K562 (cell line): ENCODE measurements around the gene GLIS1. TPM values are rescaled to one million over a fixed set of nuclear protein-coding genes. Genes with fewer than 3 reads are reported as not detected.

ENCODE experiments used
- ATAC-seq: fragments of 200-7000 bp; cut with Tn5 transposase; 3 replicates; pipeline ENCODE4 v1.9.1; 2020; ENCODE audit warnings: moderate library complexity
- BruUV-seq: library from RNA; stranded (reverse); fragments of 400-500 nt; replicated peaks from 2 replicates; lab custom pipeline; 2021; lab: Mats Ljungman, UMichigan
- CTCF ChIA-PET: fragments of 300-600 bp; formaldehyde crosslinking; extraction: SDS; loops from one replicate; lab custom pipeline; 2021; ENCODE audit warnings: low intra/inter-chr PET ratio; lab: Yijun Ruan, JAX
- POLR2A ChIA-PET: fragments of 300-600, 350-650 bp; sonication (Branson Sonifier 250); formaldehyde crosslinking; extraction: SDS; loops from one replicate; lab custom pipeline; 2021; ENCODE audit warnings: antibody characterized with exemption, inconsistent platforms; lab: Yijun Ruan, JAX
- DNase-seq, 4 experiments: peaks; one replicate each; pipeline versions ENCODE4 v3.0.0 to v3.0.0-alpha.2; 2011 to 2018; ENCODE audit warnings: low spot score in 3 of 4, mixed read lengths in 3 of 4; ENCODE audit errors: extremely low read depth in 1 of 4
- FAIRE-seq: peaks from 2 replicates; lab custom pipeline; 2011; peaks lifted over from hg19 to GRCh38; lab: Jason Lieb, UNC
- H2AFZ ChIP-seq: 2 replicates; pipeline ENCODE4 v1.6.0; 2011; ENCODE audit warnings: low read depth, low read length, control low read depth, inconsistent platforms
- H3K27ac ChIP-seq: fragments of 200-600 bp; 3 replicates; pipeline ENCODE4 v1.8.0; 2011; ENCODE audit warnings: low read depth, mild to moderate bottlenecking, control low read depth, inconsistent platforms, low read length, moderate library complexity, mixed read lengths; ENCODE audit errors: extremely low read depth
- H3K27me3 ChIP-seq, 2 experiments: fragments of 300-600 bp in 1 of 2; 2 replicates in 1 of 2; 3 replicates in 1 of 2; pipeline versions ENCODE4 v1.6.0 to v1.8.0; 2011; ENCODE audit warnings: inconsistent platforms in 2 of 2, low read length in 2 of 2, mild to moderate bottlenecking in 1 of 2, mixed read lengths in 1 of 2, moderate library complexity in 1 of 2; ENCODE audit not compliant: control insufficient read depth in 2 of 2, insufficient read depth in 2 of 2
- H3K36me3 ChIP-seq: fragments of 300-600 bp; 3 replicates; pipeline ENCODE4 v1.8.0; 2011; ENCODE audit warnings: mild to moderate bottlenecking, low read length, inconsistent platforms; ENCODE audit not compliant: control insufficient read depth, insufficient read depth
- H3K4me1 ChIP-seq, 2 experiments: fragments of 200-600 bp in 1 of 2; replicated peaks in 1 of 2; 2 replicates in 1 of 2; 3 replicates in 1 of 2; pipeline versions ENCODE4 v1.5.1 to v1.8.0; 2011; ENCODE audit warnings: inconsistent platforms in 2 of 2, low read length in 2 of 2, mild to moderate bottlenecking in 1 of 2, mixed read lengths in 1 of 2, moderate library complexity in 1 of 2; ENCODE audit not compliant: control insufficient read depth in 2 of 2, insufficient read depth in 2 of 2
- H3K4me2 ChIP-seq: 2 replicates; pipeline ENCODE4 v1.6.1; 2011; ENCODE audit warnings: low read length, control low read depth, inconsistent platforms, mixed read lengths; ENCODE audit not compliant: insufficient read depth
- H3K4me3 ChIP-seq: fragments of 200-600 bp; sonication (generic), shearing (Covaris generic); 2 replicates; pipeline ENCODE4 v1.5.1; 2016; ENCODE audit warnings: control low read depth, inconsistent platforms
- H3K79me2 ChIP-seq: fragments of 200-600 bp; 3 replicates; pipeline ENCODE4 v1.8.0; 2011; ENCODE audit warnings: low read length, inconsistent platforms; ENCODE audit not compliant: control insufficient read depth, insufficient read depth
- H3K9ac ChIP-seq, 2 experiments: 2 replicates each; pipeline versions ENCODE4 v1.6.0 to v1.6.1; 2011; ENCODE audit warnings: low read depth in 2 of 2, low read length in 2 of 2, control low read depth in 1 of 2, inconsistent platforms in 1 of 2, mild to moderate bottlenecking in 1 of 2, mixed read lengths in 1 of 2; ENCODE audit not compliant: insufficient read depth in 1 of 2
- H3K9me1 ChIP-seq: one replicate; pipeline ENCODE4 v1.6.0; 2011; ENCODE audit warnings: inconsistent platforms, mild to moderate bottlenecking, low read length, moderate library complexity; ENCODE audit not compliant: control insufficient read depth, insufficient read depth
- H3K9me3 ChIP-seq: replicated peaks from 2 replicates; pipeline ENCODE4 v1.5.1; 2011; ENCODE audit warnings: low read depth, low read length, inconsistent platforms; ENCODE audit not compliant: control insufficient read depth, insufficient read depth
- H4K20me1 ChIP-seq: replicated peaks from 2 replicates; pipeline ENCODE4 v1.6.1; 2011; ENCODE audit warnings: low read length, inconsistent platforms, mixed read lengths; ENCODE audit not compliant: control insufficient read depth, insufficient read depth
- ARNT ChIP-seq, 2 experiments: fragments of 450-650 bp; IDR thresholded peaks; 2 replicates each; pipeline ENCODE4 v1.6.1; 2016; ENCODE audit warnings: mild to moderate bottlenecking in 1 of 2
- BDP1 ChIP-seq: IDR thresholded peaks from 3 replicates; pipeline ENCODE4 v1.6.1; 2011; ENCODE audit not compliant: insufficient read length, insufficient read depth
- EWSR1 ChIP-seq: fragments of 450-650 bp; IDR thresholded peaks from 2 replicates; pipeline ENCODE4 v1.6.1; 2018; ENCODE audit warnings: borderline replicate concordance, mild to moderate bottlenecking, low read depth, moderate library complexity; ENCODE audit not compliant: partially characterized antibody
- HMBOX1 ChIP-seq: sonication (generic); IDR thresholded peaks from 2 replicates; pipeline ENCODE4 v1.6.1; 2016
- KAT7 ChIP-seq: sonication (generic); formaldehyde crosslinking; IDR thresholded peaks from 2 replicates; pipeline ENCODE4 v1.8.0; 2022; ENCODE audit warnings: missing genetic modification reagents, mild to moderate bottlenecking, borderline replicate concordance
- KLF1 ChIP-seq: fragments of 450-650 bp; IDR thresholded peaks from 2 replicates; pipeline ENCODE4 v1.6.1; 2016; ENCODE audit warnings: missing genetic modification characterization, missing compliant biosample characterization
- KLF16 ChIP-seq: IDR thresholded peaks from 2 replicates; pipeline ENCODE4 v1.6.1; 2016; ENCODE audit warnings: antibody characterized with exemption
- NCOA4 ChIP-seq: fragments of 450-650 bp; IDR thresholded peaks from 2 replicates; pipeline ENCODE4 v1.6.1; 2018; ENCODE audit warnings: mild to moderate bottlenecking; ENCODE audit not compliant: partially characterized antibody
- PREB ChIP-seq: sonication (generic); formaldehyde crosslinking; IDR thresholded peaks from 2 replicates; pipeline ENCODE4 v1.8.1; 2023; ENCODE audit warnings: mild to moderate bottlenecking, missing genetic modification reagents
- RBBP5 ChIP-seq: fragments of 200-600 bp; sonication (generic); IDR thresholded peaks from 2 replicates; pipeline ENCODE4 v1.6.1; 2012; ENCODE audit warnings: borderline replicate concordance, mild to moderate bottlenecking, low read length, control low read depth, inconsistent platforms; ENCODE audit not compliant: insufficient read depth, poor library complexity, severe bottlenecking
- SNRNP70 ChIP-seq: fragments of 200-400 bp; formaldehyde crosslinking; optimal IDR thresholded peaks from 2 replicates; pipeline ENCODE3; 2017; ENCODE audit warnings: low read depth, low read length
- TRIM25 ChIP-seq: fragments of 450-650 bp; IDR thresholded peaks from 2 replicates; pipeline ENCODE4 v1.7.0; 2016; ENCODE audit warnings: borderline replicate concordance
- VEZF1 ChIP-seq: fragments of 200-800 bp; sonication (Bioruptor generic); IDR thresholded peaks from 2 replicates; pipeline ENCODE4 v1.6.1; 2017; ENCODE audit warnings: missing genetic modification characterization, missing compliant biosample characterization
- ZBTB2 ChIP-seq: fragments of 450-650 bp; IDR thresholded peaks from 2 replicates; pipeline ENCODE4 v1.6.1; 2016; ENCODE audit warnings: antibody characterized with exemption
- ZNF133 ChIP-seq: fragments of 250-450 bp; sonication (Bioruptor Pico); IDR thresholded peaks from 2 replicates; pipeline ENCODE4 v1.4.0; 2020; ENCODE audit warnings: mild to moderate bottlenecking
- ZNF507 ChIP-seq: conservative IDR thresholded peaks from 2 replicates; pipeline ENCODE4 v1.6.1; 2017; ENCODE audit warnings: missing genetic modification characterization, missing compliant biosample characterization
- WGBS: fragments of 100-300 bp; shearing (Covaris generic); methylation state at CpG from one replicate; pipeline ENCODE4 v1.1.6; 2016; ENCODE audit warnings: low coverage, mixed read lengths; ENCODE audit not compliant: insufficient coverage; ENCODE audit errors: missing lambda C conversion rate; 5-methylcytosine and 5-hydroxymethylcytosine counted together
- in situ Hi-C: fragments of 300-500 bp; cut with MboI; formaldehyde crosslinking; loops from 4 replicates; pipeline ENCODE4 v1.15.0; 2018; ENCODE audit warnings: inconsistent platforms, mixed read lengths
- intact Hi-C: fragments of 100-400 bp; cut with micrococcal nuclease; formaldehyde crosslinking; loops from 2 replicates; pipeline ENCODE4 v1.14.2; 2022
- polyA plus RNA-seq, 8 experiments: library from polyadenylated mRNA; depleted of rRNA in 4 of 8; stranded (reverse) in 5 of 8; unstranded in 3 of 8; fragments of >200 nt; fragmentation: Nextera tagmentation in 2 of 8; fragmentation: Illumina TruSeq in 1 of 8; extraction: Ambion mirVana in 2 of 8; extraction: Trizol in 1 of 8; gene quantifications; 2 replicates each; pipeline versions ENCODE4 v1.2.1 to v1.2.3, GENCODE V29; 2011 to 2014; ENCODE audit warnings: inconsistent platforms in 1 of 8, missing spikeins in 1 of 8
- total RNA-seq, 7 experiments: library from RNA; depleted of rRNA in 6 of 7; stranded (reverse); fragments of >200 nt in 6 of 7; fragmentation: Illumina TruSeq in 2 of 7; extraction: Trizol in 2 of 7; gene quantifications; 2 replicates each; pipeline versions ENCODE4 v1.2.1 to v1.2.3, GENCODE V29; 2011 to 2021; ENCODE audit warnings: low replicate concordance in 1 of 7

GLIS1 gene
- total and polyA plus RNA-seq, 9 of the 15 experiments (the other 6 are each of a cell fraction or from before 2014, with no cell fraction given): not detected

GRCh38 chr1:53700776-53701175 is 38.2 kb downstream of the GLIS1 start:
- intact Hi-C loops: no loop called here
- FAIRE-seq (no peak), ATAC-seq (no peak), DNase-seq (no peak)
- Histone ChIP-seq H3K27me3 (peaks cover 39 to 66% of the 10 kb centered on the region in 2 experiments), H3K4me1 (no peaks in the 10 kb centered on the region), H3K4me3 (no peak overlapping the region), H3K36me3 (no peaks in the 10 kb centered on the region), H4K20me1 (peaks cover 6% of the 10 kb centered on the region), H3K9me1 (no peaks in the 10 kb centered on the region), H3K79me2 (no peaks in the 10 kb centered on the region), H3K4me2 (no peak overlapping the region), H3K27ac (no peak overlapping the region), H2AFZ (no peak overlapping the region), H3K9ac (no peak overlapping the region), H3K9me3 (no peaks in the 10 kb centered on the region)
- ChIA-PET POLR2A (interaction anchor here (0.6 kb wide), 1 partner anchor 42 kb away, joined by 4 read pairs; no protein-coding TSS in a partner anchor), CTCF (no interaction called here)
- TF ChIP-seq SNRNP70 (no peak), EWSR1 (no peak), KLF1 (tag) (no peak), HMBOX1 (no peak), TRIM25 (no peak), KLF16 (no peak), KAT7 (CRISPR knock-in tag) (no peak), RBBP5 (no peak), ARNT (IDR thresholded peaks at IDR 0.05) (no peak), BDP1 (no peak), VEZF1 (CRISPR knock-in tag) (no peak), PREB (CRISPR knock-in tag) (no peak), ZNF507 (tag) (no peak), ZBTB2 (no peak), NCOA4 (no peak), ZNF133 (CRISPR knock-in tag) (no peak)
- in situ Hi-C loops: no loop called here
- WGBS: 3% methylated on average over 3 of the region's 3 CpGs
- no TSS peak for BruUV-seq
